ENCODE data around the gene SMAD3. TPM values are rescaled to one million over a fixed set of nuclear protein-coding genes. Genes with fewer than 3 reads are reported as not detected.

SMAD3 gene
- total and polyA plus RNA-seq, 2 donors, result 28.3 to 31.2 TPM

Other genes starting within 250 kb of the SMAD3 start
- gene AAGAB, start 189.1 kb downstream of the SMAD3 start, total RNA-seq, result 27.3 TPM
- 21.5 TPM for gene AAGAB, start 189.1 kb downstream of the SMAD3 start, polyA plus RNA-seq
- gene IQCH, start 189.2 kb downstream of the SMAD3 start, total RNA-seq, result 4.8 TPM
- gene IQCH, start 189.2 kb downstream of the SMAD3 start, polyA plus RNA-seq, result 0.22 TPM

Measured in urinary bladder (tissue), 2 donors.